ENCODE results near the gene HNRNPA0.

The HNRNPA0 gene

GRCh38 chr5:137754188-137754960, at the start of gene HNRNPA0:
Gene HNRNPA0, minus strand, starts transcription at chr5:137754363. Its CDS starts 297 bp downstream, at chr5:137754066.
- TF ChIP-seq YY1 (IDR thresholded peaks at IDR 0.05; ENCODE audit: low read depth) (peak; percentile 16; the same call in 1 of the 2 replicates), EGR1 (IDR thresholded peaks at IDR 0.05) (peak; percentile 80), RAD21 (IDR thresholded peaks at IDR 0.05; ENCODE audit: low read depth) (no peak), EP300 (IDR thresholded peaks at IDR 0.05; ENCODE audit: borderline replicate concordance) (peak; percentile 94), MAX (IDR thresholded peaks at IDR 0.05) (peak; percentile 59), REST (IDR thresholded peaks at IDR 0.05; ENCODE audit: low read depth) (no peak), TAF1 (IDR thresholded peaks at IDR 0.05; ENCODE audit: low read depth) (peak; percentile 96), CREB1 (IDR thresholded peaks at IDR 0.05; ENCODE audit: low read depth) (peak; percentile 76), FOXM1 (IDR thresholded peaks at IDR 0.05; ENCODE audit: borderline replicate concordance, low read depth) (no peak), USF1 (IDR thresholded peaks at IDR 0.05) (no peak), TEAD4 (IDR thresholded peaks at IDR 0.05) (no peak), CEBPB (IDR thresholded peaks at IDR 0.05) (no peak), NFIC (IDR thresholded peaks at IDR 0.05) (0 out of 2 replicates have a peak, but pooled peaks have one; percentile 17), ZBTB7A (IDR thresholded peaks at IDR 0.05; ENCODE audit: low read depth) (no peak), TCF12 (IDR thresholded peaks at IDR 0.05; ENCODE audit: low read depth) (peak; percentile 26; the same call in 1 of the 2 replicates)

GRCh38 chr5:137802282-137803210, 48.4 kb upstream of the HNRNPA0 start:
- TF ChIP-seq CEBPB (IDR thresholded peaks at IDR 0.05) (no peak), TEAD4 (IDR thresholded peaks at IDR 0.05) (no peak), ZBTB7A (IDR thresholded peaks at IDR 0.05; ENCODE audit: low read depth) (no peak)

- TF ChIP-seq EP300 (IDR thresholded peaks at IDR 0.05; ENCODE audit: borderline replicate concordance) (no peak), CEBPB (IDR thresholded peaks at IDR 0.05) (no peak), YY1 (IDR thresholded peaks at IDR 0.05; ENCODE audit: low read depth) (no peak), TAF1 (IDR thresholded peaks at IDR 0.05; ENCODE audit: low read depth) (no peak), MAX (IDR thresholded peaks at IDR 0.05) (no peak), RAD21 (IDR thresholded peaks at IDR 0.05; ENCODE audit: low read depth) (no peak), TCF12 (IDR thresholded peaks at IDR 0.05; ENCODE audit: low read depth) (no peak), ZBTB7A (IDR thresholded peaks at IDR 0.05; ENCODE audit: low read depth) (no peak), NFIC (IDR thresholded peaks at IDR 0.05) (no peak), CREB1 (IDR thresholded peaks at IDR 0.05; ENCODE audit: low read depth) (no peak), FOXM1 (IDR thresholded peaks at IDR 0.05; ENCODE audit: borderline replicate concordance, low read depth) (no peak), REST (IDR thresholded peaks at IDR 0.05; ENCODE audit: low read depth) (no peak), EGR1 (IDR thresholded peaks at IDR 0.05) (no peak), USF1 (IDR thresholded peaks at IDR 0.05) (no peak), TEAD4 (IDR thresholded peaks at IDR 0.05) (no peak)
These were observed 46.7 kb upstream of the HNRNPA0 start for GRCh38 chr5:137800700-137801411.

- TF ChIP-seq RAD21 (IDR thresholded peaks at IDR 0.05; ENCODE audit: low read depth): no peak
- no peak for TF ChIP-seq CEBPB (IDR thresholded peaks at IDR 0.05)
- TF ChIP-seq YY1 (IDR thresholded peaks at IDR 0.05; ENCODE audit: low read depth): no peak
These were observed 42.1 kb upstream of the HNRNPA0 start for GRCh38 chr5:137796279-137796678.

- TF ChIP-seq CREB1 (IDR thresholded peaks at IDR 0.05; ENCODE audit: low read depth): no peak
- TF ChIP-seq TEAD4 (IDR thresholded peaks at IDR 0.05): no peak
- no peak for TF ChIP-seq FOXM1 (IDR thresholded peaks at IDR 0.05; ENCODE audit: borderline replicate concordance, low read depth)
- TF ChIP-seq EP300 (IDR thresholded peaks at IDR 0.05; ENCODE audit: borderline replicate concordance): no peak
- no peak for TF ChIP-seq REST (IDR thresholded peaks at IDR 0.05; ENCODE audit: low read depth)
- TF ChIP-seq TCF12 (IDR thresholded peaks at IDR 0.05; ENCODE audit: low read depth): no peak
- no peak for TF ChIP-seq TAF1 (IDR thresholded peaks at IDR 0.05; ENCODE audit: low read depth)
- no peak for TF ChIP-seq USF1 (IDR thresholded peaks at IDR 0.05)
- no peak for TF ChIP-seq MAX (IDR thresholded peaks at IDR 0.05)
- no peak for TF ChIP-seq NFIC (IDR thresholded peaks at IDR 0.05)
- TF ChIP-seq YY1 (IDR thresholded peaks at IDR 0.05; ENCODE audit: low read depth): no peak
- TF ChIP-seq ZBTB7A (IDR thresholded peaks at IDR 0.05; ENCODE audit: low read depth): no peak
These were observed 40.7 kb upstream of the HNRNPA0 start for GRCh38 chr5:137794863-137795262.
